ENCODE results near the gene SPINK6.

SPINK6 gene

GRCh38 chr5:148193202-148193601 lies 9.6 kb upstream of the SPINK6 start:
- TF ChIP-seq TAF1 (IDR thresholded peaks at IDR 0.05; ENCODE audit: low read depth) (no peak), TEAD4 (IDR thresholded peaks at IDR 0.05) (no peak), EGR1 (IDR thresholded peaks at IDR 0.05) (no peak), USF1 (IDR thresholded peaks at IDR 0.05) (no peak), CREB1 (IDR thresholded peaks at IDR 0.05; ENCODE audit: low read depth) (no peak), NFIC (IDR thresholded peaks at IDR 0.05) (no peak), FOXM1 (IDR thresholded peaks at IDR 0.05; ENCODE audit: borderline replicate concordance, low read depth) (no peak)

GRCh38 chr5:148201151-148201550 lies 1.7 kb upstream of the SPINK6 start:
- TF ChIP-seq USF1 (IDR thresholded peaks at IDR 0.05) (no peak), RAD21 (IDR thresholded peaks at IDR 0.05; ENCODE audit: low read depth) (no peak), EP300 (IDR thresholded peaks at IDR 0.05; ENCODE audit: borderline replicate concordance) (no peak), EGR1 (IDR thresholded peaks at IDR 0.05) (no peak), CREB1 (IDR thresholded peaks at IDR 0.05; ENCODE audit: low read depth) (no peak), TCF12 (IDR thresholded peaks at IDR 0.05; ENCODE audit: low read depth) (no peak), CEBPB (IDR thresholded peaks at IDR 0.05) (no peak), YY1 (IDR thresholded peaks at IDR 0.05; ENCODE audit: low read depth) (no peak), NFIC (IDR thresholded peaks at IDR 0.05) (no peak), TAF1 (IDR thresholded peaks at IDR 0.05; ENCODE audit: low read depth) (no peak), ZBTB7A (IDR thresholded peaks at IDR 0.05; ENCODE audit: low read depth) (no peak), FOXM1 (IDR thresholded peaks at IDR 0.05; ENCODE audit: borderline replicate concordance, low read depth) (no peak), TEAD4 (IDR thresholded peaks at IDR 0.05) (no peak), REST (IDR thresholded peaks at IDR 0.05; ENCODE audit: low read depth) (no peak)
- TF ChIP-seq, protein P1, sequence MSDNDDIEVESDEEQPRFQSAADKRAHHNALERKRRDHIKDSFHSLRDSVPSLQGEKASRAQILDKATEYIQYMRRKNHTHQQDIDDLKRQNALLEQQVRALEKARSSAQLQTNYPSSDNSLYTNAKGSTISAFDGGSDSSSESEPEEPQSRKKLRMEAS (IDR thresholded peaks at IDR 0.05), result no peak

DNA sequence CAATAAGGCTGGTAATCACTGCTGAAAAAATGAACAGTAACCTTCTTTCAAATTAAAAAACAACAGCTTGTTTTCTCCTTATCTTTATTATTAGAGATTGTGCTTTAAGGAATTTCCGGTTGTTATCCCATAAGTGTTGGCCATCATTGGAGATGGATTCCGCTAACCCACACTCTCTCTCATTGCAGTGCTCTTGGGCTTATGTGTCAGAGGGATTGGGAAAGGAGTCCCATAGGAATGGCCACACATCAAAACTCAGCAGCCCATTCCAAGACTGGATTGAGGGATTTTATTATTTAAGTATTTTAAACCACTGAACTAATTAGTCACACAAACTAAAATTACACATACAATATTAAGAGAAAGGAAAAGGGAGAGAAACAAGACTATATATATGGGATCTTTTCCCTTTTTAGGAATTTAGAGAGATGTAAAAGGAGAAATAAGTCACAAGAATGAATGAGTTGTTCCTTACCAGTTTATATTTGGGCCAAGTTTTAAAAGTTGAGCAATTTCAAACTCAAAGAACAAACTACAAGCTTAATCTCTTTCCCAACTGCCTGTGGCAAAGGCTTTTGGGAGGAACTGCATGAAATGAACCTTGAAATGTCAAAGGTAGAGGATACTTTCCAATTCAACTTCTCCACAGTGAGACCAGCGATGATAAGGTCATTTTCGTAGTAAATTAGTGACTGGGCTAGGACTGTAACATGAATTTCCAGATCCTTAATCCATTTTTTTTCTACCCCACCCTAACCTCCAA lies 2.4 kb downstream of the SPINK6 start:
- TF ChIP-seq EGR1 (IDR thresholded peaks at IDR 0.05), result no peak

DNA sequence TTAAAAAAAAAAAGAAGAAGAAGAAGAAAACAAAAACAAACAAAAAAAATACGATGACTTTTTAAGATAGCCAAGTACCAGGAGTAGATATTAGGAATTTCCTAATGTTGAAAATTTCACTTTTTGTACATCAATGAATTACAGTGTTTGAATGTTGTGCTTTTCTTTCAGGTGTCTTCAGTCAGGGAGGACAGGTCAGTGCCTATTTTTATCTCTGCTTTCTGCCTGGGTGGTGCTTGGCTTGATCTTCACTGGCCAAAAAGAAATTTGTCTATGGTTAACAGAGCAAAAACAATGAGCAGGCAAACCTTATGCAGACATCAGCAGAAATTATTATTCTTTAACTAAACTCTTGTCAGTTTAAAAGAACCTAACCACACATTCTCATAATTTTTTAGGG lies 3.0 kb downstream of the SPINK6 start:
- TF ChIP-seq TAF1 (IDR thresholded peaks at IDR 0.05; ENCODE audit: low read depth) (no peak), EP300 (IDR thresholded peaks at IDR 0.05; ENCODE audit: borderline replicate concordance) (no peak), EGR1 (IDR thresholded peaks at IDR 0.05) (no peak), TEAD4 (IDR thresholded peaks at IDR 0.05) (no peak), ZBTB7A (IDR thresholded peaks at IDR 0.05; ENCODE audit: low read depth) (no peak), REST (IDR thresholded peaks at IDR 0.05; ENCODE audit: low read depth) (no peak), FOXM1 (IDR thresholded peaks at IDR 0.05; ENCODE audit: borderline replicate concordance, low read depth) (no peak), CREB1 (IDR thresholded peaks at IDR 0.05; ENCODE audit: low read depth) (no peak)
- TF ChIP-seq, protein P1 (IDR thresholded peaks at IDR 0.05), result no peak

- TF ChIP-seq REST (IDR thresholded peaks at IDR 0.05; ENCODE audit: low read depth) (no peak), YY1 (IDR thresholded peaks at IDR 0.05; ENCODE audit: low read depth) (no peak), USF1 (IDR thresholded peaks at IDR 0.05) (no peak), NFIC (IDR thresholded peaks at IDR 0.05) (no peak), FOXM1 (IDR thresholded peaks at IDR 0.05; ENCODE audit: borderline replicate concordance, low read depth) (no peak), TAF1 (IDR thresholded peaks at IDR 0.05; ENCODE audit: low read depth) (no peak), EP300 (IDR thresholded peaks at IDR 0.05; ENCODE audit: borderline replicate concordance) (no peak), RAD21 (IDR thresholded peaks at IDR 0.05; ENCODE audit: low read depth) (no peak), CEBPB (IDR thresholded peaks at IDR 0.05) (no peak)
Observed at GRCh38 chr5:148206620-148207019, 3.8 kb downstream of the SPINK6 start.

Data from Ishikawa (cell line).